PC-3 (cell line): Measurements from ENCODE around the gene IFI27L1.

ENCODE experiments used
- EZH2 ChIP-seq: fragments of 300-600 bp; sonication (generic); IDR thresholded peaks from one replicate; pipeline ENCODE4 v1.6.1; 2017; ENCODE audit warnings: antibody characterized with exemption, mild to moderate bottlenecking, low read length; ENCODE audit not compliant: unreplicated experiment
- EZH2phosphoT487 ChIP-seq: fragments of 300-600 bp; sonication (generic); IDR thresholded peaks from 2 replicates; pipeline ENCODE4 v1.6.1; 2018; ENCODE audit warnings: mild to moderate bottlenecking, antibody characterized with exemption, low read length, borderline replicate concordance
- TF ChIP-seq, protein P1 (sequence below): fragments of 300-600 bp; sonication (generic); conservative IDR thresholded peaks from 2 replicates; pipeline ENCODE4 v1.5.1; 2017; ENCODE audit warnings: antibody characterized with exemption, low read depth, mild to moderate bottlenecking, low read length

DNA sequence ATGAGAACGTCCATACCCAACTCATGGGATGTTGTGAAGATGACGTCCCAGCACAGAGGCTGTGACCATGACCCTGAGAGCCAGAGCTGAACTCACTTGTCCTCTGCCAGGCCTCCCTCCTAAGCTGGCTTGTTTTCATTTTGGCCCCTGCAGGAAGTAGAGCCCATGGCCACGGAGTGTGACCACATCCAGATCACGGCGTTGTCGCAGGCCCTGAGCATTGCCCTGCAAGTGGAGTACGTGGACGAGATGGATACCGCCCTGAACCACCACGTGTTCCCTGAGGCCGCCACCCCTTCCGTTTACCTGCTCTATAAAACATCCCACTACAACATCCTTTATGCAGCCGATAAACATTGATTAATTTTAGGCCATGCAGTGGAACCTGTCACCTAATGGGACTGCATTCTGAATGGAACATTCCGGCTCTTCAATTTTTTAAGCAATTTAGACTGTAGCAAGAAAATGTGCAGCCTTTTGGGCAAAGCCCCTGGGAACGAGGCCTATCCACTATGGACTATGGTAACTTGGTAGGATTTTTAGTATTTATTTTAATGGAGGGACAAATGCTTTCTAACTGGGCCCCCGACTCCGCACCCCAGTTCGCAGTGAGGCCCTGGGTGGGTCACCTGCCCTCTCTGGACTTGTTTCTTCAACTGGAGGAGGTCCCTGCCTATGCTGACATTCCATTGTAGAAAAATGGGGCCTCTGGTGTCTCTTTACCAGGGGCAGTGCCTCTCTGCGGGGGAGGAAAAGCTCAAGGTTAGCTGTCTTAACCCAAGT is 35.4 kb upstream of the IFI27L1 start:
- TF ChIP-seq, protein P1, sequence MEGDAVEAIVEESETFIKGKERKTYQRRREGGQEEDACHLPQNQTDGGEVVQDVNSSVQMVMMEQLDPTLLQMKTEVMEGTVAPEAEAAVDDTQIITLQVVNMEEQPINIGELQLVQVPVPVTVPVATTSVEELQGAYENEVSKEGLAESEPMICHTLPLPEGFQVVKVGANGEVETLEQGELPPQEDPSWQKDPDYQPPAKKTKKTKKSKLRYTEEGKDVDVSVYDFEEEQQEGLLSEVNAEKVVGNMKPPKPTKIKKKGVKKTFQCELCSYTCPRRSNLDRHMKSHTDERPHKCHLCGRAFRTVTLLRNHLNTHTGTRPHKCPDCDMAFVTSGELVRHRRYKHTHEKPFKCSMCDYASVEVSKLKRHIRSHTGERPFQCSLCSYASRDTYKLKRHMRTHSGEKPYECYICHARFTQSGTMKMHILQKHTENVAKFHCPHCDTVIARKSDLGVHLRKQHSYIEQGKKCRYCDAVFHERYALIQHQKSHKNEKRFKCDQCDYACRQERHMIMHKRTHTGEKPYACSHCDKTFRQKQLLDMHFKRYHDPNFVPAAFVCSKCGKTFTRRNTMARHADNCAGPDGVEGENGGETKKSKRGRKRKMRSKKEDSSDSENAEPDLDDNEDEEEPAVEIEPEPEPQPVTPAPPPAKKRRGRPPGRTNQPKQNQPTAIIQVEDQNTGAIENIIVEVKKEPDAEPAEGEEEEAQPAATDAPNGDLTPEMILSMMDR: no peak
- TF ChIP-seq EZH2phosphoT487: no peak
- TF ChIP-seq EZH2: no peak
